Cardiac muscle cell (in vitro differentiated cells and primary cell): ENCODE measurements around the gene OAS1. TPM values are rescaled to one million over a fixed set of nuclear protein-coding genes. Genes with fewer than 3 reads are reported as not detected.
"Not testable (repeated sequence)": the region's sequence is repeated elsewhere in the genome, so short reads cannot be mapped to it uniquely, and the experiment has no call there.

Experiments
- DNase-seq, 2 donors: peaks; one replicate each; pipeline versions ENCODE4 v3.0.0 to v3.0.0-alpha.2; 2010 to 2017; ENCODE audit warnings: low read depth in 1 of 2, low spot score in 1 of 2
- H3K27ac ChIP-seq: fragments of 200-600 bp; sonication (generic); 2 replicates; pipeline ENCODE4 v1.5.1; 2016
- H3K27me3 ChIP-seq: fragments of 200-600 bp; sonication (generic); 2 replicates; pipeline ENCODE4 v1.6.0; 2016; ENCODE audit warnings: control low read depth
- H3K36me3 ChIP-seq: fragments of 200-600 bp; sonication (generic); 2 replicates; pipeline ENCODE4 v1.5.1; 2016; ENCODE audit warnings: control low read depth
- H3K4me1 ChIP-seq: fragments of 200-600 bp; sonication (generic); 2 replicates; pipeline ENCODE4 v1.8.1; 2017; ENCODE audit warnings: low read depth, mild to moderate bottlenecking, mixed run types
- H3K4me3 ChIP-seq: fragments of 200-600 bp; sonication (generic); 2 replicates; pipeline ENCODE4 v1.5.1; 2016; ENCODE audit warnings: mild to moderate bottlenecking
- H3K9me3 ChIP-seq: fragments of 200-600 bp; sonication (generic); 2 replicates; pipeline ENCODE4 v1.5.1; 2017; ENCODE audit warnings: low read depth, mild to moderate bottlenecking, control low read depth
- polyA plus RNA-seq: library from polyadenylated mRNA; unstranded; fragments of >200 nt; fragmentation: Nextera tagmentation; extraction: Ambion mirVana; gene quantifications from 2 replicates; pipeline ENCODE4 v1.2.1, GENCODE V29; 2016
- total RNA-seq: library from RNA; depleted of rRNA; stranded (reverse); fragments of >200 nt; gene quantifications from 2 replicates; pipeline ENCODE4 v1.2.3, GENCODE V29; 2016
- TF ChIP-seq, protein P1 (sequence below): IDR thresholded peaks from 2 replicates; pipeline ENCODE4 v1.5.1; 2012; ENCODE audit warnings: low read depth, mild to moderate bottlenecking, low read length

The OAS1 gene
- total and polyA plus RNA-seq, 2 experiments from 2014 or later = not detected

DNA sequence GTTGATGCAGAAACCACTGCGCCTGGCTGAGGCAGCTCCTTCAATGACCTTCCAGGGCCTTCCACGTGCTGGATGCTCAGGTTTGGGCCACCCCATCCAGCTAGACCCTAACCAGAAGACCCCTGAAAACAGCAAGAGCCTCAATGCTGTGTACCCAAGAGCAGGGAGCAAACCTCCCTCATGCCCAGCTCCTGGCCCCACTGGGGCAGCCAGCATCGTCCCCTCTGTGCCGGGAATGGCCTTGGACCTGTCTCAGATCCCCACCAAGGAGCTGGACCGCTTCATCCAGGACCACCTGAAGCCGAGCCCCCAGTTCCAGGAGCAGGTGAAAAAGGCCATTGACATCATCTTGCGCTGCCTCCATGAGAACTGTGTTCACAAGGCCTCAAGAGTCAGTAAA, 42.0 kb downstream of the OAS1 start:
- Histone ChIP-seq H3K36me3 (no peaks in the 10 kb centered on the region), H3K27ac (no peak overlapping the region), H3K9me3 (no peaks in the 10 kb centered on the region), H3K4me1 (no peaks in the 10 kb centered on the region), H3K27me3 (no peaks in the 10 kb centered on the region), H3K4me3 (no peak overlapping the region)
- DNase-seq = no peak
- TF ChIP-seq, protein P1, sequence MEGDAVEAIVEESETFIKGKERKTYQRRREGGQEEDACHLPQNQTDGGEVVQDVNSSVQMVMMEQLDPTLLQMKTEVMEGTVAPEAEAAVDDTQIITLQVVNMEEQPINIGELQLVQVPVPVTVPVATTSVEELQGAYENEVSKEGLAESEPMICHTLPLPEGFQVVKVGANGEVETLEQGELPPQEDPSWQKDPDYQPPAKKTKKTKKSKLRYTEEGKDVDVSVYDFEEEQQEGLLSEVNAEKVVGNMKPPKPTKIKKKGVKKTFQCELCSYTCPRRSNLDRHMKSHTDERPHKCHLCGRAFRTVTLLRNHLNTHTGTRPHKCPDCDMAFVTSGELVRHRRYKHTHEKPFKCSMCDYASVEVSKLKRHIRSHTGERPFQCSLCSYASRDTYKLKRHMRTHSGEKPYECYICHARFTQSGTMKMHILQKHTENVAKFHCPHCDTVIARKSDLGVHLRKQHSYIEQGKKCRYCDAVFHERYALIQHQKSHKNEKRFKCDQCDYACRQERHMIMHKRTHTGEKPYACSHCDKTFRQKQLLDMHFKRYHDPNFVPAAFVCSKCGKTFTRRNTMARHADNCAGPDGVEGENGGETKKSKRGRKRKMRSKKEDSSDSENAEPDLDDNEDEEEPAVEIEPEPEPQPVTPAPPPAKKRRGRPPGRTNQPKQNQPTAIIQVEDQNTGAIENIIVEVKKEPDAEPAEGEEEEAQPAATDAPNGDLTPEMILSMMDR = no peak

DNA sequence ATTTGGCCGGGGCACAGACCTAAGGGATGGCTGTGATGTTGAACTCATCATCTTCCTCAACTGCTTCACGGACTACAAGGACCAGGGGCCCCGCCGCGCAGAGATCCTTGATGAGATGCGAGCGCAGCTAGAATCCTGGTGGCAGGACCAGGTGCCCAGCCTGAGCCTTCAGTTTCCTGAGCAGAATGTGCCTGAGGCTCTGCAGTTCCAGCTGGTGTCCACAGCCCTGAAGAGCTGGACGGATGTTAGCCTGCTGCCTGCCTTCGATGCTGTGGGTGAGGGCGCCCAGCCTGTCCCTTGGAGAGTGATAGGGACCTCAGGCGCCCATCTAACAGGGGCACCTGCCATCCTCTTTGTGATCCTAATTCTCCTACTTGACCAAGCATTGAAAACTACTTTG, 43.9 kb downstream of the OAS1 start:
- TF ChIP-seq, protein P1 = no peak
- H3K36me3 ChIP-seq = no peaks in the 10 kb centered on the region
- H3K27ac ChIP-seq = no peak overlapping the region
- H3K4me1 ChIP-seq = no peaks in the 10 kb centered on the region
- H3K4me3 ChIP-seq = no peak overlapping the region
- H3K9me3 ChIP-seq = no peaks in the 10 kb centered on the region
- no peak for DNase-seq
- H3K27me3 ChIP-seq = no peaks in the 10 kb centered on the region

GRCh38 chr12:112957125-112957524, 50.4 kb downstream of the OAS1 start:
- not testable (repeated sequence) for H3K4me3 ChIP-seq, H3K9me3 ChIP-seq, DNase-seq, H3K27me3 ChIP-seq, H3K27ac ChIP-seq, H3K4me1 ChIP-seq, H3K36me3 ChIP-seq

DNA sequence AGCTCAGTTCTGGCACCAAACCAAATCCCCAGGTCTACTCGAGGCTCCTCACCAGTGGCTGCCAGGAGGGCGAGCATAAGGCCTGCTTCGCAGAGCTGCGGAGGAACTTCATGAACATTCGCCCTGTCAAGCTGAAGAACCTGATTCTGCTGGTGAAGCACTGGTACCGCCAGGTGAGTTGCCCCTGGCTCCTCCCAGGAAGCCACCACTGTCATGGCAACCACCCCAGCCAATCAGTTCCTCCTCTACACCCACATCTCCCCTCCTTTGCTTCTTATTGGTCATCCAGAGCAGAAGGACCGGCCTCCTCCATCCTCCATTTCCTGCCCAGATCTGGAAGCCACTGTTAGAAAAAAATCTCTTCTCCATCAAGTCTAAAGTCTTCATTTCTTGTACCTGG, 54.3 kb downstream of the OAS1 start:
- no peaks in the 10 kb centered on the region for H3K9me3 ChIP-seq
- no peaks in the 10 kb centered on the region for H3K4me1 ChIP-seq
- no peak for DNase-seq
- no peaks in the 10 kb centered on the region for H3K27me3 ChIP-seq
- TF ChIP-seq, protein P1 = no peak
- no peak overlapping the region for H3K27ac ChIP-seq
- H3K36me3 ChIP-seq = no peaks in the 10 kb centered on the region
- no peak overlapping the region for H3K4me3 ChIP-seq

DNA sequence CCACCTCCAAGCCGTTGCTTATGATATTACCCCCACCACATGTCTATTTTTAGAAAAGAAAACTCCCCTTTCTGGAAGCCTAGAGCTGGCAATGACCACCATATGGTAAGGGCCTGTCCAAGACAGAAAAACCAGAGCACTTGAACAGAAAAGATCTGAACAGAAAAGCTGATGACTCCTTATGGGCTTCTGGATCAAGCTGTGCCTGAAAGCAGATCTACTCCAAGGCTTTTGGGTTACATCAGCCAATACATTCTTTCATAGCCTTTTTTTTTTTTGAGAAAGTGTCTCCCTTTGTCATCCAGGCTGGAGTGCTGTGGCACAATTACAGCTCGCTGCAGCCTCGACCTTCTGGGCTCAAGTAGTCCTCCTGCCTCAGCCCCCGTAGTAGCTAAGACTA, 54.8 kb downstream of the OAS1 start:
- no peak overlapping the region for H3K4me3 ChIP-seq
- no peaks in the 10 kb centered on the region for H3K9me3 ChIP-seq
- H3K27me3 ChIP-seq = no peaks in the 10 kb centered on the region
- H3K27ac ChIP-seq = no peak overlapping the region
- no peaks in the 10 kb centered on the region for H3K36me3 ChIP-seq
- DNase-seq = no peak
- TF ChIP-seq, protein P1 = no peak
- no peaks in the 10 kb centered on the region for H3K4me1 ChIP-seq

DNA sequence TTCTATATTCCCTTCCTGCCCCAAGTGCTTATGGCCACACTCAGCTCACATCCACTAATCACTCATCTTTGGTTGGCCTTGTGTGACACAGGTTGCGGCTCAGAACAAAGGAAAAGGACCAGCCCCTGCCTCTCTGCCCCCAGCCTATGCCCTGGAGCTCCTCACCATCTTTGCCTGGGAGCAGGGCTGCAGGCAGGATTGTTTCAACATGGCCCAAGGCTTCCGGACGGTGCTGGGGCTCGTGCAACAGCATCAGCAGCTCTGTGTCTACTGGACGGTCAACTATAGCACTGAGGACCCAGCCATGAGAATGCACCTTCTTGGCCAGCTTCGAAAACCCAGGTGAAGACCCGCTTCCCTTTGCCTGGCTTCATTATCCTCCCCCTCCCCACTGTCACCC, 55.8 kb downstream of the OAS1 start:
- Histone ChIP-seq H3K4me1 (no peaks in the 10 kb centered on the region), H3K9me3 (no peaks in the 10 kb centered on the region), H3K36me3 (no peaks in the 10 kb centered on the region), H3K27ac (no peak overlapping the region), H3K27me3 (no peaks in the 10 kb centered on the region), H3K4me3 (no peak overlapping the region)
- TF ChIP-seq, protein P1 = no peak
- no peak for DNase-seq
